Measurements from ENCODE around the gene TDRD12.
"Not testable (repeated sequence)": the region's sequence is repeated elsewhere in the genome, so short reads cannot be mapped to it uniquely, and the experiment has no call there.

TDRD12 gene

DNA sequence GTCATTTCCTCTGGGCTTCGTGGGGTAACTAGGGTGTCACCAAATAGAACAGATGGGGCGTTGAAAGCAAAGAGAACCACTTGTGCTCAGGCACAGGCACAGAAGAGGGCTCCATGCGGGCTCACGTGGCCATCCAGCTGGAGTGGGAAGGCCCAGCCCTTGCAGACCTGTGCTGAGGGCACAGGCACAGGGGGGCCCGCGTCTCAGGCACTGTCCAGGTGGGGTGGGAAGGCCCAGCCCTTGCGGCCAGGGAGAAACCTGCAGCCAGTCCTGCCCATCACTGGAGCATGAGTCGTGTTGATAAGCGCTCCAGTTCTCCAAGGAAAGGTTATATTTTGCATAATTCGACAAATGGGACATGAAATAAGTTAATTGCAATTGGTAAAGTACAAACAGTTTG, 92.5 kb downstream of the TDRD12 start:
- no peak for FAIRE-seq

GRCh38 chr19:32812571-32812970, 93.0 kb downstream of the TDRD12 start:
- FAIRE-seq: no peak

DNA sequence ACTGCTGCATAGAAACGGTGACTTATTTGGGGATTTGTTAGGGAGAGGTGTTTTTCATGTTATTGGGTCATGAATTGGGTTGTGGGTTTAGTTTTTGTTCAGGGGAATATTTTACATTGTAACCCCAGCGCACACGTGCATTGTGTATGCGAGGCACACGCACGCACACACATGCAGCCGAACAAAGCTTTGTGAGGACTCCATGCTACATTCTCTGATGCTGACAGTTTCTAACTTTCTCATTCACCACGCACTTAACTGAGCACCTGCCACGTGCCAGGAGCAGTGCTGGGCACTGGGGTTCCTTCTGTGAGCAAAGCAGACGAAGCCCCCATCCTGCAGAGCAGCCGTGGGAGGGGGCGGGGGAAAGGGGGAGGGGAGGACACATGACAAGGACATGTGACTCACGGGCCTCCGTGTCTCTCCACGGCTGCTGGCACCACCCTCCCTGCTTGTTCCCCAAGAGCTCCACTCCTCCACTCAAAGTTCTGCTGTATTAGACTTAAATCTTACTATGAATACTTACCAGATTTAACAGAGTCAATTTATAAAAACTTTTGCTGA, 94.4 kb downstream of the TDRD12 start:
- FAIRE-seq: no peak

GRCh38 chr19:32814624-32815023, 95.1 kb downstream of the TDRD12 start:
- FAIRE-seq: no peak

GRCh38 chr19:32816555-32817099, 97.1 kb downstream of the TDRD12 start:
- FAIRE-seq: no peak

GRCh38 chr19:32817569-32818476, 98.3 kb downstream of the TDRD12 start:
- no peak for FAIRE-seq

DNA sequence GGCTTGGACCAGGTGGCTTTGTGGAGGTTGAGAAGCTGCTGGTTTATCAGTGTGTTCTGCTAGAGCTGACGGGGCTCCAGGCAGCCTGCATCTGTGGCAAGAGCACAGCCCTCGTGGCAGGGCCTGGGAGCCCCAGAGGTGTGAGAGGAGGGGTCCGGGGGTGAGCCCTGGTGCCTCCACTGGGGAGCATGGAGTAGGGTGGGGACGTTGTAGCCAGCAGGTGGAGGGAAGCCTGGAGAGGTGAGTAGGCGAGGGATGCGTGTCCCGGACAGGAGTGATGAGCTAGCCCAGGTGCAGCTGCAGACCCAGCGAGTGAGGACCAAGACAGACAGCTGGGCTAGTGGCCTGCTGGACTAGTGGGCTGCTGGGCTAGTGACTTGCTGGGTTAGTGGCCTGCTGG, 99.0 kb downstream of the TDRD12 start:
- FAIRE-seq: no peak

DNA sequence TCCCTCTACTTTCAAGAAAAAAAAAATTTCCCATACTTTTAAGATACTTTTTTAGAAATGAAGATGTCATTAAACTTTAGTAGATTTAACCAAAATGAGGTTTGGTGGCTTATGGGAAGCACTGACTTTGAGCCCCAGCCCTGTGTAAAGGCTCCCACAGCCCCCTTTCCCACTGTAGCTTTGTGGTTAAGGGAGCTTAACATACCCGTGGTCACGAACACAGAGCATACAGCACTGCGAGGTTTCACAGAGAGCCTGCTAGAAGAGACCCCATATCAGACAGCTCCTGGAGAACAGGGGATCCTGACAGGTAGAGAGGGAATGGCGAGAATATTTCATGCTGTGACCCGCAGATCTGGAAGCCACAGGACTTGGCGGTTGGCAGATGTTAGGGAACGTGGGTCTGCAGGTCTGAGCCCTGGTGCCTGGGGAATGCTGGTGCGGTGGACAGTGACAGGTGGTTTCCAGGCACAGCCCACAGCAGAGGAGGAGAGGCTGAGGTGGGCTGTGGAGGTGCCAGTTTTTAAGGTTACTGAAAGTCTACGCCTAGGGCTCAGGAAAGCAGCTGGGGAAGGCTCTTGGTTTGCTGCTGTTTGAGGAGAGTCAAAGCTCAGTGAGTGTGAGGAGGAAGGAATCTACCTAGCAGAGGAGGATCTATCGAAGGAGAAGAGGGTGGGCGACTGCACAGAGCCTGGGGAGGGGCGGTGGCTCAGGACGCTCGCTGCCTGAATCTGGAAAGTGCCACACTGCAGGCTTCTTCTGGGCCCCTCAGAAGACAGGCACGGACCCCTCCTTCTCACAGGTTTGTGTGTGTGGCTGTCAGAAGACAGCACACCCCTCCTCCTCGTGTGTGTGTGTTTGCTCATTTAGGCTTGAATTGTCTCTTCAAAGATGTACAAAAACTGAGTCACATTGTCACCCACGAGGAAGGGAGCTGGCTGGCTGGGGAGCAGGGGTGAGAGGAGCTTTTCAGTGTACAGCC, 100.1 kb downstream of the TDRD12 start:
- no peak for FAIRE-seq

- no peak for FAIRE-seq
Observed at GRCh38 chr19:32822916-32823746, 103.6 kb downstream of the TDRD12 start.

- no peak for FAIRE-seq
Observed at GRCh38 chr19:32823747-32824102, 104.2 kb downstream of the TDRD12 start.

- FAIRE-seq: no peak
Observed at GRCh38 chr19:32824191-32824751, 104.7 kb downstream of the TDRD12 start.

- FAIRE-seq: no peak
Observed at GRCh38 chr19:32824916-32825608, 105.5 kb downstream of the TDRD12 start.

- FAIRE-seq: no peak
Observed at GRCh38 chr19:32828139-32828538, 108.6 kb downstream of the TDRD12 start.

DNA sequence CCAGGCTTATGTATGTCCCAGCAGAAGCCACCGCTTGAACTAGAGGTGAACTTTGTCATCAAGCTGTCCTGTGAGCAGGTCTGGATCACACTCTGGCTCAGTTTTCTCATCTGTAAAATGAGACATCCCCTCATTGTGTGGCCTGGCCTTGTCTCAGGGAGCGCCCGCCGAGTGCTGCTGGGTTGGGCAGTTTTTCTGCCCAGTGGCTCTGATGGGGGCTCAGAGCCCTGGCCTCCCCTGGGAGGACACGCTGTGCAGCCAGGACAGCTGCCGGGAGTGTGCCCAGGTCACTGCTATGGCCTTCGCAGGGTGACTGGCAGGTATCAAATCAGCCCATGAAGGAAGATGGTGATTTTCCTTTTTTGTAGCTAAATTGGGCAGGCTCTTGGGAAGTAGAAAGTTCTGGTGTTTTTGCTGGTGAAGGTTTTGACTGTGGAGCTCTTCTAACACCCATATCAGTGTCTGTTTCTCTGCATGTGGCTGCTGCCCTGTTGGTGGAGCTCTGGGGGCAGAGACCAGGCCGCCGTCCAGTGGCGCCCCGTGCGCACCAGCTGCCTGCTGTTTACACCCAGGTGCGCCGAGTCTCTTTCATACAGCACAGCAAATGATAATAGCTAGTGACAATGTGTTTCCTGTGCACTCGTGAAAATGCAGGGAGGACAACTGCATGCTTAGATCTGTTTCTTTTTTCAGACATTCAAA, 109.2 kb downstream of the TDRD12 start:
- FAIRE-seq: no peak

- no peak for FAIRE-seq
Observed at GRCh38 chr19:32829345-32829896, 109.9 kb downstream of the TDRD12 start.

- FAIRE-seq: no peak
Observed at GRCh38 chr19:32830231-32831014, 110.9 kb downstream of the TDRD12 start.

- FAIRE-seq: no peak
Observed at GRCh38 chr19:32831611-32832010, 112.0 kb downstream of the TDRD12 start.

GRCh38 chr19:32832094-32832493, 112.5 kb downstream of the TDRD12 start:
- not testable (repeated sequence) for FAIRE-seq

DNA sequence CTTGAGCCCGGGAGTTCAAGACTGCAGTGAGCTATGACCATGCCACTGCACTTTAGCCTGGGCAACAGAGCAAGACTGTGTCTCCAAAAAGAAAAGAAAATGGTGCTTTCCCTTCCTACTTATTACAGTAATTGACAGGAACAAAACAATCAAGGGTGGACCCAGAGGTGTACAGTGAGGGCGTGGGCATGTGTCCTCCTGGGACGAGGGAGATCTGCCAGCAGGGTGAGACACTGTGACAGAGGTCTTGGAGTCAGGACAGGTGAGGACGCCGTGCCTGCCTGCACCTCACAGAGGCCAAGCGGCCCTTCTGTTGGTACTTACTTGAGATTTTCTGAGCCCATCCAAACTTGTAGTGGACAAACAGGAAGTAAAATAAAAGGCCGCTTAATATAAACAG, 113.3 kb downstream of the TDRD12 start:
- not testable (repeated sequence) for FAIRE-seq

All from islet of Langerhans (tissue), 1 donor.